DOHH2 (cell line): ENCODE data around the gene TEKTIP1.

Experiments used
- H3F3A ChIP-seq: fragments of 200-600 bp; sonication (generic), shearing (Covaris generic); 2 replicates; pipeline ENCODE4 v1.6.0; 2016; ENCODE audit warnings: antibody characterized with exemption, mild to moderate bottlenecking; ENCODE audit not compliant: control insufficient read depth, insufficient read depth
- H3K27ac ChIP-seq: fragments of 200-600 bp; sonication (generic); 2 replicates; pipeline ENCODE4 v1.5.1; 2014; ENCODE audit warnings: low read depth, mild to moderate bottlenecking, low read length, moderate library complexity
- H3K27me3 ChIP-seq: fragments of 200-600 bp; sonication (generic); 2 replicates; pipeline ENCODE4 v1.6.1; 2014; ENCODE audit warnings: mild to moderate bottlenecking, low read length, mixed read lengths; ENCODE audit not compliant: control insufficient read depth
- H3K36me3 ChIP-seq: fragments of 200-600 bp; sonication (generic); 2 replicates; pipeline ENCODE4 v1.6.1; 2014; ENCODE audit warnings: mild to moderate bottlenecking, low read length, moderate library complexity, mixed read lengths; ENCODE audit not compliant: control insufficient read depth
- H3K4me1 ChIP-seq: fragments of 200-600 bp; sonication (generic); 2 replicates; pipeline ENCODE4 v1.6.1; 2014; ENCODE audit warnings: mild to moderate bottlenecking, low read length, mixed read lengths; ENCODE audit not compliant: control insufficient read depth
- H3K4me2 ChIP-seq: fragments of 200-600 bp; sonication (generic); 2 replicates; pipeline ENCODE4 v1.6.0; 2014; ENCODE audit warnings: mild to moderate bottlenecking, low read length, moderate library complexity
- H3K4me3 ChIP-seq: fragments of 200-600 bp; sonication (generic); 2 replicates; pipeline ENCODE4 v1.5.1; 2014; ENCODE audit warnings: mild to moderate bottlenecking, low read length, mixed read lengths
- H3K79me2 ChIP-seq: fragments of 200-600 bp; sonication (generic); 2 replicates; pipeline ENCODE4 v1.6.1; 2014; ENCODE audit warnings: mild to moderate bottlenecking, low read length, mixed read lengths; ENCODE audit not compliant: control insufficient read depth
- H3K9me2 ChIP-seq: fragments of 200-600 bp; sonication (generic); replicated peaks from 2 replicates; pipeline ENCODE4 v1.6.1; 2014; ENCODE audit warnings: mild to moderate bottlenecking, low read length, mixed read lengths; ENCODE audit not compliant: control insufficient read depth
- H3K9me3 ChIP-seq: fragments of 200-600 bp; sonication (generic); 2 replicates; pipeline ENCODE4 v1.6.1; 2014; ENCODE audit warnings: antibody characterized with exemption, low read length, mixed read lengths; ENCODE audit not compliant: control insufficient read depth, insufficient read depth
- H4K20me1 ChIP-seq: fragments of 200-600 bp; sonication (generic); 2 replicates; pipeline ENCODE4 v1.6.0; 2014; ENCODE audit warnings: low read depth, mild to moderate bottlenecking, antibody characterized with exemption, low read length, moderate library complexity; ENCODE audit not compliant: control insufficient read depth, insufficient read depth
- EZH2phosphoT487 ChIP-seq: fragments of 200-600 bp; sonication (generic); IDR thresholded peaks from 2 replicates; pipeline ENCODE4 v1.6.1; 2017; ENCODE audit warnings: borderline replicate concordance, mild to moderate bottlenecking, antibody characterized with exemption, low read length, moderate library complexity, mixed read lengths
- TF ChIP-seq, protein P1 (sequence below): fragments of 200-600 bp; sonication (generic); IDR thresholded peaks from one replicate; pipeline ENCODE4 v1.5.1; 2014; ENCODE audit warnings: antibody characterized with exemption, mild to moderate bottlenecking, low read depth, low read length; ENCODE audit not compliant: poor library complexity, severe bottlenecking

The TEKTIP1 gene

DNA sequence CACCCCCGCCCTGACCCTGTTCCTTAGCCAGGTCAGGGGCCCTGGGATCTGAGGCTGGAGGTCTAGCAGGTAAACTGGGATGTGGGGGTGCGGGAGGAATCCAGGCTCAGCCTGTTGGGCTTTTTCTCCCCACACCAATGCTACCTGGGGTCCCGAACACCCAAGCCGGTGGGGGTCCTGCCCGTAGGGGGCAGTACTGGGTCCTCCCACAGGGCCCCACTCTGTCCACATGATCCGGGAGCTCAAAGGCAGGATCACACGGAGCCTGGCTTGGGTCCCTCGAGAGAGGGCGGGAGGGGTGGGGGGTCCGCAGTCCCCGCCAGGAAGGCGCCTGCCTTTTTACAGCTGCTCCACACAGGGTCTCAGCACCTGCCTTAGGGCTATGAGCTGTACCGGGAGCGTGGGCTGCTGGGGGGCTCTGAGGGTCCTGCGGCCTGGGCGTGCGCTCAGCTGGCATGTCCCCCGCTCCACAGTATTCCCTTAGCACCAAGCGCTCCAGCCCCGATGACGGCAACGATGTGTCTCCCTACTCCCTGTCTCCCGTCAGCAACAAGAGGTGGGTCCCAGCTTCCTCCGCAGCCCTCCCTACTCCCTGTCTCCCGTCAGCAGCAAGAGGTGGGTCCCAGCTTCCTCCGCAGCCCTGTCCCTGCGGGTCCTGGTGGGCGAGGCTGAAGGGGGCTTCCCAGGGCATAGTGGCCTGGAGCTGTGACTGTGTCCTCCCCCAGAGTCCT is 12.3 kb upstream of the TEKTIP1 start:
- no peak overlapping the region for H3K4me3 ChIP-seq
- no peaks in the 10 kb centered on the region for H3F3A ChIP-seq
- H4K20me1 ChIP-seq, result no peaks in the 10 kb centered on the region
- no peaks in the 10 kb centered on the region for H3K9me3 ChIP-seq
- no peaks in the 10 kb centered on the region for H3K9me2 ChIP-seq
- TF ChIP-seq, protein P1, sequence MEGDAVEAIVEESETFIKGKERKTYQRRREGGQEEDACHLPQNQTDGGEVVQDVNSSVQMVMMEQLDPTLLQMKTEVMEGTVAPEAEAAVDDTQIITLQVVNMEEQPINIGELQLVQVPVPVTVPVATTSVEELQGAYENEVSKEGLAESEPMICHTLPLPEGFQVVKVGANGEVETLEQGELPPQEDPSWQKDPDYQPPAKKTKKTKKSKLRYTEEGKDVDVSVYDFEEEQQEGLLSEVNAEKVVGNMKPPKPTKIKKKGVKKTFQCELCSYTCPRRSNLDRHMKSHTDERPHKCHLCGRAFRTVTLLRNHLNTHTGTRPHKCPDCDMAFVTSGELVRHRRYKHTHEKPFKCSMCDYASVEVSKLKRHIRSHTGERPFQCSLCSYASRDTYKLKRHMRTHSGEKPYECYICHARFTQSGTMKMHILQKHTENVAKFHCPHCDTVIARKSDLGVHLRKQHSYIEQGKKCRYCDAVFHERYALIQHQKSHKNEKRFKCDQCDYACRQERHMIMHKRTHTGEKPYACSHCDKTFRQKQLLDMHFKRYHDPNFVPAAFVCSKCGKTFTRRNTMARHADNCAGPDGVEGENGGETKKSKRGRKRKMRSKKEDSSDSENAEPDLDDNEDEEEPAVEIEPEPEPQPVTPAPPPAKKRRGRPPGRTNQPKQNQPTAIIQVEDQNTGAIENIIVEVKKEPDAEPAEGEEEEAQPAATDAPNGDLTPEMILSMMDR, result peak; percentile 41
- no peak for TF ChIP-seq EZH2phosphoT487
- no peak overlapping the region for H3K4me2 ChIP-seq
- H3K4me1 ChIP-seq, result no peaks in the 10 kb centered on the region
- H3K79me2 ChIP-seq, result peaks cover 8% of the 10 kb centered on the region
- H3K27me3 ChIP-seq, result no peaks in the 10 kb centered on the region
- H3K36me3 ChIP-seq, result peaks cover 37% of the 10 kb centered on the region; the same call in 1 of the 2 replicates
- H3K27ac ChIP-seq, result no peak overlapping the region

DNA sequence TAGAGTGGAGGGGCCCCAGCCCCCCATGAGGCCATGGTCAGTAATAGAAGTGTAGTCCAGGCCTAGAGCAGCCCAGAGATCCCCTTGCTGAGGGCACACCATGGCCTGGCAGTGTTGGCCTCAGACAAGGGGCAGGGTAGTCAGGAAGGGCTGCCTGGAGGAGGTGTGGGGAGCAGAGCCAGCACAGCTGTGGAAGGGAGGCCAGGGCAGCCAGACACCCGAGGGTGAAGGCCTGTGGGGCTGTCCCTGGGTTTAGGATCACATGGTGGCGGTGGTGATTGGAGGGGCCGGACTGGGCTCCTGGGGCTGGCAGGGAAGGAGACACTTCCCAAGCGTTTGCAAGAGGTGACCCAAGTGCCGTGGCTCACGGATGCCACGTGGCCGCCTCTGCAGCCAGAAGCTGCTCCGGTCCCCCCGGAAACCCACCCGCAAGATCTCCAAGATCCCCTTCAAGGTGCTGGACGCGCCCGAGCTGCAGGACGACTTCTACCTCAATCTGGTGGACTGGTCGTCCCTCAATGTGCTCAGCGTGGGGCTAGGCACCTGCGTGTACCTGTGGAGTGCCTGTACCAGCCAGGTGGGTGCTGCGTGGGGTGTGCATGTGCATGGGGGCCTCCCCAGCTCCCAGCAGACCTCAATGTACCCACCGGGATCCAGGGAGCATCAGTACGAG is 11.6 kb upstream of the TEKTIP1 start:
- Histone ChIP-seq H3K9me3 (no peaks in the 10 kb centered on the region), H3K27ac (no peak overlapping the region), H3K4me1 (no peaks in the 10 kb centered on the region), H3K27me3 (no peaks in the 10 kb centered on the region), H3K79me2 (peaks cover 2% of the 10 kb centered on the region), H3K36me3 (peaks cover 40% of the 10 kb centered on the region; the same call in 1 of the 2 replicates), H3K9me2 (no peaks in the 10 kb centered on the region), H3K4me2 (no peak overlapping the region), H3F3A (no peaks in the 10 kb centered on the region), H3K4me3 (no peak overlapping the region), H4K20me1 (no peaks in the 10 kb centered on the region)
- no peak for TF ChIP-seq EZH2phosphoT487
- TF ChIP-seq, protein P1, result no peak

DNA sequence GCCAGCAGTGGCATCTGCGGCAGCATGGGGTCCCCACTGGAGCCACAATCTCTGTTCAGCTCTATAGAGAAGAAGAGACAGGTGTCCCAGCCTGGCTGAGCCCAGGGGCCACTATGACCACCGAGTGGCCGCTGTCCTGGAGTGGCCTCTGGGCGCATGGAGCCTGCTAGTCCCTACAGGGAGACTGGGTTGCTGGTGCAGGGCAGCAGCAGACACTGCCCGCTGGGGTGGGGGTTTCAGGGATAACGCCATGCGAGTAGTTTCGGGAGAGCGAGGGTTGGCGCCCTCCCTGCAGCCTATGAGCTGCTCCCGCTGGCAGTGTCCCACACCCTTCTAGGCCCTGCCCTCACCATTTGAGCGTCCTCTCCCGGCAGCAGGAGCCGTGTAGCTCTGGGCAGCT is 10.9 kb upstream of the TEKTIP1 start:
- H3K9me3 ChIP-seq, result no peaks in the 10 kb centered on the region
- no peak overlapping the region for H3K27ac ChIP-seq
- peaks cover 43% of the 10 kb centered on the region; the same call in 1 of the 2 replicates for H3K36me3 ChIP-seq
- no peaks in the 10 kb centered on the region for H3K4me1 ChIP-seq
- no peak overlapping the region for H3K4me3 ChIP-seq
- TF ChIP-seq EZH2phosphoT487, result no peak
- TF ChIP-seq, protein P1, result no peak
- no peaks in the 10 kb centered on the region for H3K9me2 ChIP-seq
- no peaks in the 10 kb centered on the region for H3F3A ChIP-seq
- no peaks in the 10 kb centered on the region for H3K27me3 ChIP-seq
- H3K4me2 ChIP-seq, result no peak overlapping the region
- no peaks in the 10 kb centered on the region for H3K79me2 ChIP-seq
- H4K20me1 ChIP-seq, result no peaks in the 10 kb centered on the region
